Measurements from ENCODE around the gene OR2F1.
"Not testable (repeated sequence)": the region's sequence is repeated elsewhere in the genome, so short reads cannot be mapped to it uniquely, and the experiment has no call there.

The OR2F1 gene

GRCh38 chr7:144009361-144009760 is 54.7 kb downstream of the OR2F1 start:
- DNase-seq (ENCODE audit: low spot score) = no peak

- DNase-seq (ENCODE audit: low spot score) = not testable (repeated sequence)
Observed at GRCh38 chr7:144010061-144010460, 55.4 kb downstream of the OR2F1 start.

GRCh38 chr7:144010821-144011220 is 56.2 kb downstream of the OR2F1 start:
- DNase-seq (ENCODE audit: low spot score) = not testable (repeated sequence)

GRCh38 chr7:144011458-144012230 is 57.0 kb downstream of the OR2F1 start:
- no peak for DNase-seq (ENCODE audit: low spot score)
